HepG2 (cell line): ENCODE measurements around the gene CSNK1D. TPM values are rescaled to one million over a fixed set of nuclear protein-coding genes. Genes with fewer than 3 reads are reported as not detected.

Experiments used
- ATAD3A ChIP-seq: sonication (generic); formaldehyde crosslinking; IDR thresholded peaks from 2 replicates; pipeline ENCODE4 v1.4.0; 2020; ENCODE audit warnings: missing genetic modification reagents
- ATF7 ChIP-seq, 2 experiments: fragments of 450-650 bp in 1 of 2; sonication (generic) in 1 of 2; formaldehyde crosslinking in 1 of 2; IDR thresholded peaks; 2 replicates each; pipeline versions ENCODE4 v1.4.0 to v1.6.1; 2016 to 2020; ENCODE audit warnings: antibody characterized with exemption in 1 of 2, mild to moderate bottlenecking in 1 of 2, missing genetic modification reagents in 1 of 2
- EED ChIP-seq: sonication (generic); formaldehyde crosslinking; IDR thresholded peaks from 2 replicates; pipeline ENCODE4 v1.5.0; 2020; ENCODE audit warnings: mild to moderate bottlenecking, missing genetic modification reagents
- HDAC2 ChIP-seq: sonication (generic); formaldehyde crosslinking; IDR thresholded peaks from 2 replicates; pipeline ENCODE4 v1.4.0; 2020; ENCODE audit warnings: missing genetic modification reagents
- KDM5B ChIP-seq: sonication (generic); formaldehyde crosslinking; IDR thresholded peaks from 2 replicates; pipeline ENCODE4 v1.4.0; 2020; ENCODE audit warnings: missing genetic modification reagents, mild to moderate bottlenecking, borderline replicate concordance
- MBD4 ChIP-seq: IDR thresholded peaks from 2 replicates; pipeline ENCODE4 v1.6.1; 2012; ENCODE audit warnings: low read length, inconsistent platforms, borderline replicate concordance
- NBN ChIP-seq: fragments of 450-650 bp; conservative IDR thresholded peaks from 2 replicates; pipeline ENCODE4 v1.6.1; 2017
- NFE2 ChIP-seq: sonication (generic); formaldehyde crosslinking; IDR thresholded peaks from 2 replicates; pipeline ENCODE4 v1.4.0; 2020; ENCODE audit warnings: missing genetic modification reagents
- NKX3-1 ChIP-seq: sonication (generic); formaldehyde crosslinking; IDR thresholded peaks from 2 replicates; pipeline ENCODE4 v1.5.0; 2020; ENCODE audit warnings: missing genetic modification reagents
- NR1H2 ChIP-seq: sonication (generic); formaldehyde crosslinking; IDR thresholded peaks from 2 replicates; pipeline ENCODE4 v1.8.1; 2022; ENCODE audit warnings: low read depth, missing genetic modification reagents, borderline replicate concordance
- NR2C2 ChIP-seq: sonication (generic); formaldehyde crosslinking; IDR thresholded peaks from 2 replicates; pipeline ENCODE4 v1.4.0; 2020; ENCODE audit warnings: missing genetic modification reagents, mild to moderate bottlenecking, moderate library complexity, borderline replicate concordance
- RFX5 ChIP-seq: IDR thresholded peaks from 2 replicates; pipeline ENCODE4 v1.6.1; 2011; ENCODE audit warnings: low read depth, low read length, improper control_type of control experiment
- SIN3A ChIP-seq: IDR thresholded peaks from 2 replicates; pipeline ENCODE4 v1.6.1; 2011; ENCODE audit warnings: low read depth, mild to moderate bottlenecking, control low read depth, low read length, borderline replicate concordance
- SSRP1 ChIP-seq: IDR thresholded peaks from 2 replicates; pipeline ENCODE4 v1.6.1; 2016; ENCODE audit warnings: control low read depth
- TOE1 ChIP-seq: sonication (generic); formaldehyde crosslinking; IDR thresholded peaks from 2 replicates; pipeline ENCODE4 v1.4.0; 2020; ENCODE audit warnings: mild to moderate bottlenecking, missing genetic modification reagents
- ZC3H4 ChIP-seq: sonication (generic); formaldehyde crosslinking; IDR thresholded peaks from 2 replicates; pipeline ENCODE4 v1.4.0; 2020; ENCODE audit warnings: missing genetic modification reagents, borderline replicate concordance
- ZFP82 ChIP-seq: sonication (generic); formaldehyde crosslinking; IDR thresholded peaks from 2 replicates; pipeline ENCODE4 v1.5.1; 2020; ENCODE audit warnings: mild to moderate bottlenecking, missing genetic modification reagents, borderline replicate concordance
- ZNF562 ChIP-seq: sonication (generic); formaldehyde crosslinking; IDR thresholded peaks from 2 replicates; pipeline ENCODE4 v1.8.0; 2022; ENCODE audit warnings: missing genetic modification reagents, borderline replicate concordance
- ZNF891 ChIP-seq: sonication (generic); formaldehyde crosslinking; IDR thresholded peaks from 2 replicates; pipeline ENCODE4 v1.5.0; 2020; ENCODE audit warnings: mild to moderate bottlenecking, missing genetic modification reagents
- polyA plus RNA-seq, 8 experiments: library from polyadenylated mRNA; depleted of rRNA in 3 of 8; stranded (reverse) in 7 of 8; unstranded in 1 of 8; fragments of >200 nt; fragmentation: Illumina TruSeq in 4 of 8; extraction: Trizol in 4 of 8; gene quantifications; 2 replicates each; pipeline versions ENCODE4 v1.2.1 to v1.2.3, GENCODE V29; 2011 to 2016; ENCODE audit warnings: low read depth in 4 of 8, missing spikeins in 1 of 8, mixed read lengths in 1 of 8; ENCODE audit not compliant: insufficient read depth in 1 of 8
- total RNA-seq, 5 experiments: library from RNA; depleted of rRNA; stranded (reverse); fragments of >200 nt; fragmentation: Illumina TruSeq; extraction: Trizol; gene quantifications; 2 replicates each; pipeline ENCODE4 v1.2.3, GENCODE V29; 2016; ENCODE audit warnings: low read depth in 1 of 5
- TF ChIP-seq, protein P1 (sequence below): sonication (generic); formaldehyde crosslinking; IDR thresholded peaks from 2 replicates; pipeline ENCODE4 v1.8.1; 2022; ENCODE audit warnings: low read depth, mild to moderate bottlenecking, missing genetic modification reagents
- TF ChIP-seq, protein P2 (sequence below): sonication (generic); formaldehyde crosslinking; IDR thresholded peaks from 2 replicates; pipeline ENCODE4 v1.5.0; 2020; ENCODE audit warnings: mild to moderate bottlenecking, missing genetic modification reagents
- TF ChIP-seq, protein P3 (sequence below): IDR thresholded peaks from 2 replicates; pipeline ENCODE4 v1.6.1; 2012; ENCODE audit warnings: inconsistent platforms
- TF ChIP-seq, protein P4 (sequence below): sonication (generic); formaldehyde crosslinking; IDR thresholded peaks from 2 replicates; pipeline ENCODE4 v1.5.1; 2020; ENCODE audit warnings: missing genetic modification reagents, mild to moderate bottlenecking, borderline replicate concordance
- TF ChIP-seq, protein P5 (sequence below): sonication (generic); formaldehyde crosslinking; IDR thresholded peaks from 2 replicates; pipeline ENCODE4 v1.4.0; 2020; ENCODE audit warnings: missing genetic modification reagents

Gene CSNK1D
- total and polyA plus RNA-seq, 2 of the 13 experiments (the other 11 are each of a cell fraction or from before 2014, with no cell fraction given): 31.5 to 128 TPM

DNA sequence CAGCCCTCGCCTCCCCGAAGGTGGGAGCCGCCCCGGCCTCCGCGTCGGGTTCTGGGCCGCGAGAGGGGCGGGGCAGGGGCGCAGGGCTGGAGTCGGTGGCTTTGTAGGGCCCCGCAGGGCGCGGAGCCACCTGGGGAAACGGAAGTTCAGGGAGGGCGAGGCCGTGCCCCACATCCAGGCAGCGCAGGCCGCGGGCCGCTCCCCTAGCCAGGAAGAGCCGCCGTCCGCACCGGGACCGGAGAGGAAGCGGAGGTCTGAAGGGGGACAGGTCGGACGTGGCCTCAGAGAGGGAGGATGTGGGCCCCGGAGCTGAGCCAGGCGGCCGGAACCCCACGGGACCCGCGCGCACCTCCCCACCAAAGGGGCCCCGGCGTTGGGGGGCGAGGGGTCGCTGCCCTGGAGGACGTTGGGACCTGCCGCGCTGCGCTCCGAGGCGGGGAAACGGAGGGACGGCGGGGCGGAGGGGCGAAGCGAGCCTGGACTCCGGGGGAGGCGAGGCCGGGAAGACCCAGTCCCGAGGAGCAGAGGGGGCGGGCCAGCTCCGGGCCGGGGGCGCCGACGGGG is 45.1 kb downstream of the CSNK1D start (continued):
- TF ChIP-seq, protein P1, sequence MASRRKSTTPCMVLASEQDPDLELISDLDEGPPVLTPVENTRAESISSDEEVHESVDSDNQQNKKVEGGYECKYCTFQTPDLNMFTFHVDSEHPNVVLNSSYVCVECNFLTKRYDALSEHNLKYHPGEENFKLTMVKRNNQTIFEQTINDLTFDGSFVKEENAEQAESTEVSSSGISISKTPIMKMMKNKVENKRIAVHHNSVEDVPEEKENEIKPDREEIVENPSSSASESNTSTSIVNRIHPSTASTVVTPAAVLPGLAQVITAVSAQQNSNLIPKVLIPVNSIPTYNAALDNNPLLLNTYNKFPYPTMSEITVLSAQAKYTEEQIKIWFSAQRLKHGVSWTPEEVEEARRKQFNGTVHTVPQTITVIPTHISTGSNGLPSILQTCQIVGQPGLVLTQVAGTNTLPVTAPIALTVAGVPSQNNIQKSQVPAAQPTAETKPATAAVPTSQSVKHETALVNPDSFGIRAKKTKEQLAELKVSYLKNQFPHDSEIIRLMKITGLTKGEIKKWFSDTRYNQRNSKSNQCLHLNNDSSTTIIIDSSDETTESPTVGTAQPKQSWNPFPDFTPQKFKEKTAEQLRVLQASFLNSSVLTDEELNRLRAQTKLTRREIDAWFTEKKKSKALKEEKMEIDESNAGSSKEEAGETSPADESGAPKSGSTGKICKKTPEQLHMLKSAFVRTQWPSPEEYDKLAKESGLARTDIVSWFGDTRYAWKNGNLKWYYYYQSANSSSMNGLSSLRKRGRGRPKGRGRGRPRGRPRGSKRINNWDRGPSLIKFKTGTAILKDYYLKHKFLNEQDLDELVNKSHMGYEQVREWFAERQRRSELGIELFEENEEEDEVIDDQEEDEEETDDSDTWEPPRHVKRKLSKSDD (CRISPR knock-in tag): peak; percentile 31; the same call in 1 of the 2 replicates
- no peak for TF ChIP-seq ZNF891 (CRISPR knock-in tag)
- TF ChIP-seq ZFP82 (CRISPR knock-in tag): no peak; the same call in none of the 2 replicates
- TF ChIP-seq, protein P2, sequence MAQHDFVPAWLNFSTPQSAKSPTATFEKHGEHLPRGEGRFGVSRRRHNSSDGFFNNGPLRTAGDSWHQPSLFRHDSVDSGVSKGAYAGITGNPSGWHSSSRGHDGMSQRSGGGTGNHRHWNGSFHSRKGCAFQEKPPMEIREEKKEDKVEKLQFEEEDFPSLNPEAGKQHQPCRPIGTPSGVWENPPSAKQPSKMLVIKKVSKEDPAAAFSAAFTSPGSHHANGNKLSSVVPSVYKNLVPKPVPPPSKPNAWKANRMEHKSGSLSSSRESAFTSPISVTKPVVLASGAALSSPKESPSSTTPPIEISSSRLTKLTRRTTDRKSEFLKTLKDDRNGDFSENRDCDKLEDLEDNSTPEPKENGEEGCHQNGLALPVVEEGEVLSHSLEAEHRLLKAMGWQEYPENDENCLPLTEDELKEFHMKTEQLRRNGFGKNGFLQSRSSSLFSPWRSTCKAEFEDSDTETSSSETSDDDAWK (CRISPR knock-in tag): no peak
- TF ChIP-seq ZC3H4 (CRISPR knock-in tag): no peak; the same call in 1 of the 2 replicates
- TF ChIP-seq NR2C2 (CRISPR knock-in tag): peak; percentile 8; the same call in 1 of the 2 replicates
- no peak for TF ChIP-seq ZNF562 (CRISPR knock-in tag)
- TF ChIP-seq, protein P3, sequence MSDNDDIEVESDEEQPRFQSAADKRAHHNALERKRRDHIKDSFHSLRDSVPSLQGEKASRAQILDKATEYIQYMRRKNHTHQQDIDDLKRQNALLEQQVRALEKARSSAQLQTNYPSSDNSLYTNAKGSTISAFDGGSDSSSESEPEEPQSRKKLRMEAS: 0 out of 2 replicates have a peak, but pooled peaks have one; percentile 52
- TF ChIP-seq KDM5B (CRISPR knock-in tag): peak; percentile 76
- 0 out of 2 replicates have a peak, but pooled peaks have one; percentile 81 for TF ChIP-seq SSRP1
- no peak for TF ChIP-seq ATF7 (IDR thresholded peaks at IDR 0.05)
- 0 out of 2 replicates have a peak, but pooled peaks have one; percentile 31 for TF ChIP-seq ATF7 (CRISPR knock-in tag; IDR thresholded peaks at IDR 0.05)
- TF ChIP-seq, protein P4, sequence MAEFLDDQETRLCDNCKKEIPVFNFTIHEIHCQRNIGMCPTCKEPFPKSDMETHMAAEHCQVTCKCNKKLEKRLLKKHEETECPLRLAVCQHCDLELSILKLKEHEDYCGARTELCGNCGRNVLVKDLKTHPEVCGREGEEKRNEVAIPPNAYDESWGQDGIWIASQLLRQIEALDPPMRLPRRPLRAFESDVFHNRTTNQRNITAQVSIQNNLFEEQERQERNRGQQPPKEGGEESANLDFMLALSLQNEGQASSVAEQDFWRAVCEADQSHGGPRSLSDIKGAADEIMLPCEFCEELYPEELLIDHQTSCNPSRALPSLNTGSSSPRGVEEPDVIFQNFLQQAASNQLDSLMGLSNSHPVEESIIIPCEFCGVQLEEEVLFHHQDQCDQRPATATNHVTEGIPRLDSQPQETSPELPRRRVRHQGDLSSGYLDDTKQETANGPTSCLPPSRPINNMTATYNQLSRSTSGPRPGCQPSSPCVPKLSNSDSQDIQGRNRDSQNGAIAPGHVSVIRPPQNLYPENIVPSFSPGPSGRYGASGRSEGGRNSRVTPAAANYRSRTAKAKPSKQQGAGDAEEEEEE (CRISPR knock-in tag): no peak
- no peak for TF ChIP-seq ATAD3A (CRISPR knock-in tag)
- no peak for TF ChIP-seq RFX5
- TF ChIP-seq NFE2 (CRISPR knock-in tag): no peak
- TF ChIP-seq, protein P5, sequence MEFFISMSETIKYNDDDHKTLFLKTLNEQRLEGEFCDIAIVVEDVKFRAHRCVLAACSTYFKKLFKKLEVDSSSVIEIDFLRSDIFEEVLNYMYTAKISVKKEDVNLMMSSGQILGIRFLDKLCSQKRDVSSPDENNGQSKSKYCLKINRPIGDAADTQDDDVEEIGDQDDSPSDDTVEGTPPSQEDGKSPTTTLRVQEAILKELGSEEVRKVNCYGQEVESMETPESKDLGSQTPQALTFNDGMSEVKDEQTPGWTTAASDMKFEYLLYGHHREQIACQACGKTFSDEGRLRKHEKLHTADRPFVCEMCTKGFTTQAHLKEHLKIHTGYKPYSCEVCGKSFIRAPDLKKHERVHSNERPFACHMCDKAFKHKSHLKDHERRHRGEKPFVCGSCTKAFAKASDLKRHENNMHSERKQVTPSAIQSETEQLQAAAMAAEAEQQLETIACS (CRISPR knock-in tag): 0 out of 2 replicates have a peak, but pooled peaks have one; percentile 19
- TF ChIP-seq MBD4: no peak
- TF ChIP-seq EED: peak; percentile 69
- peak; percentile 75; the same call in 1 of the 2 replicates for TF ChIP-seq NR1H2 (CRISPR knock-in tag)
- TF ChIP-seq HDAC2 (CRISPR knock-in tag): no peak
- no peak for TF ChIP-seq NKX3-1 (CRISPR knock-in tag)
- no peak for TF ChIP-seq NBN
- TF ChIP-seq TOE1 (CRISPR knock-in tag): no peak
- TF ChIP-seq SIN3A: no peak; the same call in 1 of the 2 replicates
